Thoracic aorta (tissue), 2 donors: Measurements from ENCODE around the gene GPD2. TPM values are rescaled to one million over a fixed set of nuclear protein-coding genes. Genes with fewer than 3 reads are reported as not detected.

ENCODE experiments used
- ATAC-seq: fragments of 150-250 bp; one replicate; pipeline ENCODE4 v1.8.0; 2017; ENCODE audit warnings: low read depth; ENCODE audit not compliant: insufficient number of reproducible peaks, low FRiP score
- DNase-seq: peaks from one replicate; pipeline ENCODE4 v3.0.0-alpha.2; 2020; ENCODE audit warnings: low spot score
- H3K27ac ChIP-seq, 2 donors: fragments of 200-600 bp; sonication (generic); 1 replicate in 1 of 2; 2 replicates in 1 of 2; pipeline ENCODE4 v1.5.1; 2016; ENCODE audit warnings: mild to moderate bottlenecking in 2 of 2, moderate library complexity in 2 of 2
- H3K27me3 ChIP-seq: fragments of 200-600 bp; sonication (generic); replicated peaks from 2 replicates; pipeline ENCODE4 v1.6.0; 2016; ENCODE audit warnings: mild to moderate bottlenecking; ENCODE audit not compliant: insufficient read depth
- H3K36me3 ChIP-seq: fragments of 200-600 bp; sonication (generic); one replicate; pipeline ENCODE4 v1.5.1; 2016
- H3K4me1 ChIP-seq, 2 donors: fragments of 200-600 bp; sonication (generic); 1 replicate in 1 of 2; 2 replicates in 1 of 2; pipeline versions ENCODE4 v1.5.1 to v1.6.0; 2016; ENCODE audit warnings: low read depth in 2 of 2, mild to moderate bottlenecking in 1 of 2; ENCODE audit not compliant: control insufficient read depth in 1 of 2
- H3K4me3 ChIP-seq: fragments of 200-600 bp; sonication (generic); 2 replicates; pipeline ENCODE4 v1.5.1; 2016; ENCODE audit warnings: mild to moderate bottlenecking
- H3K9me3 ChIP-seq: fragments of 200-600 bp; sonication (generic); 2 replicates; pipeline ENCODE4 v1.5.1; 2016
- CTCF ChIP-seq: fragments of 200-600 bp; sonication (generic); IDR thresholded peaks from one replicate; pipeline ENCODE4 v1.5.1; 2019; ENCODE audit warnings: antibody characterized with exemption
- total RNA-seq, 2 donors: library from RNA; depleted of rRNA; stranded (reverse); fragments of >200 nt; gene quantifications; one replicate each; pipeline versions ENCODE4 v1.1.0 to v1.2.3, GENCODE V29; 2016

The GPD2 gene
- total RNA-seq, 2 donors from 2014 or later, result 13.7 to 31.7 TPM

- TF ChIP-seq CTCF, result no peak
- no peak for ATAC-seq
- H3K27ac ChIP-seq, result no peak overlapping the region
Measured at GRCh38 chr2:156470975-156471583, 34.9 kb downstream of the GPD2 start.

GRCh38 chr2:156471762-156472161 is 35.6 kb downstream of the GPD2 start:
- ATAC-seq (no peak), DNase-seq (no peak)
- Histone ChIP-seq H3K36me3 (no peaks in the 10 kb centered on the region), H3K9me3 (no peaks in the 10 kb centered on the region), H3K4me1 (peaks cover 7 to 17% of the 10 kb centered on the region in 2 donors), H3K27ac (no peak overlapping the region), H3K4me3 (no peak overlapping the region), H3K27me3 (no peaks in the 10 kb centered on the region)
- TF ChIP-seq CTCF, result no peak

More at GRCh38 chr2:156470975-156471583, 34.9 kb downstream of the GPD2 start:
- Histone ChIP-seq H3K9me3 (no peaks in the 10 kb centered on the region), H3K27me3 (no peaks in the 10 kb centered on the region), H3K36me3 (no peaks in the 10 kb centered on the region), H3K4me1 (peaks cover 9 to 19% of the 10 kb centered on the region in 2 donors), H3K4me3 (no peak overlapping the region)
- no peak for DNase-seq

GRCh38 chr2:156472686-156473085 is 36.5 kb downstream of the GPD2 start:
- no peaks in the 10 kb centered on the region for H3K9me3 ChIP-seq
- TF ChIP-seq CTCF, result no peak
- ATAC-seq, result no peak
- H3K27me3 ChIP-seq, result no peaks in the 10 kb centered on the region
- DNase-seq, result no peak
- no peaks in the 10 kb centered on the region for H3K36me3 ChIP-seq
- H3K27ac ChIP-seq, result no peak overlapping the region
- peaks cover 4 to 7% of the 10 kb centered on the region in 2 donors for H3K4me1 ChIP-seq
- H3K4me3 ChIP-seq, result no peak overlapping the region

GRCh38 chr2:156473445-156473844 is 37.3 kb downstream of the GPD2 start:
- TF ChIP-seq CTCF, result no peak
- Histone ChIP-seq H3K27ac (no peak overlapping the region), H3K4me3 (no peak overlapping the region), H3K9me3 (no peaks in the 10 kb centered on the region), H3K4me1 (peaks cover 3 to 6% of the 10 kb centered on the region in 2 donors), H3K36me3 (no peaks in the 10 kb centered on the region), H3K27me3 (no peaks in the 10 kb centered on the region)
- ATAC-seq, result no peak
- DNase-seq, result no peak

- Histone ChIP-seq H3K4me3 (no peak overlapping the region), H3K27me3 (no peaks in the 10 kb centered on the region), H3K27ac (no peak overlapping the region), H3K36me3 (no peaks in the 10 kb centered on the region), H3K4me1 (peaks cover 3 to 6% of the 10 kb centered on the region in 2 donors), H3K9me3 (no peaks in the 10 kb centered on the region)
- ATAC-seq, result no peak
- TF ChIP-seq CTCF, result no peak
- no peak for DNase-seq
Measured at GRCh38 chr2:156474401-156474800, 38.2 kb downstream of the GPD2 start.
